NCI-H1092 (cell line): ENCODE measurements around the gene MPP7.
"Not testable (repeated sequence)": the region's sequence is repeated elsewhere in the genome, so short reads cannot be mapped to it uniquely, and the experiment has no call there.

Source experiments
- DNase-seq: peaks from one replicate; lab custom pipeline; 2025; lab: John Stamatoyannopoulos, UW

The MPP7 gene

GRCh38 chr10:28302638-28303488 lies at the start of gene MPP7:
TSS of gene MPP7 (minus strand) at chr10:28303064. CDS start at chr10:28238604, 64,460 bp downstream.
- DNase-seq, result peak; percentile 94

GRCh38 chr10:28349892-28350291 lies 47.0 kb upstream of the MPP7 start:
- no peak for DNase-seq

GRCh38 chr10:28343987-28344895 lies 41.4 kb upstream of the MPP7 start:
- DNase-seq, result no peak

GRCh38 chr10:28343252-28343651 lies 40.4 kb upstream of the MPP7 start:
- DNase-seq, result no peak

- not testable (repeated sequence) for DNase-seq
These were observed 38.8 kb upstream of the MPP7 start for GRCh38 chr10:28341679-28342078.

- no peak for DNase-seq
These were observed 29.9 kb upstream of the MPP7 start for GRCh38 chr10:28332726-28333125.

GRCh38 chr10:28331841-28332240 lies 29.0 kb upstream of the MPP7 start:
- DNase-seq, result no peak

GRCh38 chr10:28331066-28331465 lies 28.2 kb upstream of the MPP7 start:
- DNase-seq, result no peak

- DNase-seq, result no peak
These were observed 25.5 kb upstream of the MPP7 start for GRCh38 chr10:28328346-28328745.

GRCh38 chr10:28327491-28327880 lies 24.6 kb upstream of the MPP7 start:
- no peak for DNase-seq

GRCh38 chr10:28326516-28327490 lies 23.9 kb upstream of the MPP7 start:
- no peak for DNase-seq

GRCh38 chr10:28320799-28321198 lies 17.9 kb upstream of the MPP7 start:
- DNase-seq, result no peak

GRCh38 chr10:28320090-28320489 lies 17.2 kb upstream of the MPP7 start:
- no peak for DNase-seq

GRCh38 chr10:28319061-28319460 lies 16.2 kb upstream of the MPP7 start:
- DNase-seq, result not testable (repeated sequence)

GRCh38 chr10:28318626-28319025 lies 15.8 kb upstream of the MPP7 start:
- no peak for DNase-seq

- no peak for DNase-seq
These were observed 14.9 kb upstream of the MPP7 start for GRCh38 chr10:28317760-28318159.

GRCh38 chr10:28316696-28317095 lies 13.8 kb upstream of the MPP7 start:
- DNase-seq, result no peak

GRCh38 chr10:28315140-28315539 lies 12.3 kb upstream of the MPP7 start:
- DNase-seq, result no peak

GRCh38 chr10:28314211-28314610 lies 11.3 kb upstream of the MPP7 start:
- no peak for DNase-seq

- no peak for DNase-seq
These were observed 9.7 kb upstream of the MPP7 start for GRCh38 chr10:28312572-28312971.

GRCh38 chr10:28311104-28311503 lies 8.2 kb upstream of the MPP7 start:
- no peak for DNase-seq

- DNase-seq, result no peak
These were observed 4.4 kb upstream of the MPP7 start for GRCh38 chr10:28307267-28307666.
